ENCODE data around the gene PCNX4.

Gene PCNX4

DNA sequence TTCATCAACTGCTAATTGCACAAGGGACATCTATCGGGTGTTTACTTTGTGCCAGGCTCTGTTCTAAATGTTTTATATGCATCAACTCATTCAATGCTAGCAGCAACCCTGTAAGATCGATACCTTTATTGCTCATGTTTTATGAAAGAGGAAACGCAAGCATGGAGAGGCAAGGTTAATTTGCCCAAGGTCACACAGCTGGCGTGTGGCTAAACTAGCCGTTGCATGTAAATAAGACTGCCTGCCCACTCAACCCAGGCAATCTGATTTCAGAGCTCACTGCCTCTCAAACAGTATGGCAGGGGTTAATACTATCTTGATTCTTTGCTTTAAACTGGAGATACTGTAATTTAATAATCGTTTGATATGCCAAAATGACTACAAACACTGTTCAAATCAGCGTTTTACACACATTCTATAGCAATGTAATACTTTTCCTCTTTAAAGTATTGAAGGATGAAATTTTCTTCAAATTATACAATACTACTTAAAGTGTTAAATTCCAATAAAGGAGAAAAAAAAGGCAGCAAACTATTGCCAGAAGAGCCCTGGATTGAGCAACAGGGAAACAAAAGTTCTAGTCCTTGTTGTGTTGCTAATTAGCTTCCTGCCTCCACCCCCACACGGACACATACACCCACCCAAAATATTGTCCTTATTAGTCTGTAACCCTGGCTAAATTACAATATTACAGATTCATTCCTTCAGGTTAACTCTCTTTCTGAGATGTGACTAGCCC lies 112.5 kb downstream of the PCNX4 start:
- H3K4me1 Mint-ChIP-seq = peaks cover 14% of the 10 kb centered on the region
- peaks cover 2% of the 10 kb centered on the region for H3K36me3 Mint-ChIP-seq
- H3K27me3 Mint-ChIP-seq = peaks cover 8% of the 10 kb centered on the region
- H3K9me3 Mint-ChIP-seq = peaks cover 8% of the 10 kb centered on the region
- no peak overlapping the region for H3K27ac Mint-ChIP-seq
- H3K4me3 Mint-ChIP-seq = no peak overlapping the region

GRCh38 chr14:60204843-60205774 lies 113.4 kb downstream of the PCNX4 start:
- Mint-ChIP-seq H3K27ac (peak overlapping the region; percentile 0), H3K4me3 (no peak overlapping the region)

GRCh38 chr14:60206249-60206670 lies 114.5 kb downstream of the PCNX4 start:
- H3K4me3 Mint-ChIP-seq = no peak overlapping the region
- H3K36me3 Mint-ChIP-seq = no peaks in the 10 kb centered on the region
- H3K27ac Mint-ChIP-seq = no peak overlapping the region
- peaks cover 6% of the 10 kb centered on the region for H3K27me3 Mint-ChIP-seq
- peaks cover 14% of the 10 kb centered on the region for H3K4me1 Mint-ChIP-seq
- no peaks in the 10 kb centered on the region for H3K9me3 Mint-ChIP-seq

More at GRCh38 chr14:60204843-60205774, 113.4 kb downstream of the PCNX4 start:
- no peaks in the 10 kb centered on the region for H3K36me3 Mint-ChIP-seq
- peaks cover 14% of the 10 kb centered on the region for H3K4me1 Mint-ChIP-seq
- H3K9me3 Mint-ChIP-seq = no peaks in the 10 kb centered on the region
- peaks cover 6% of the 10 kb centered on the region for H3K27me3 Mint-ChIP-seq

GRCh38 chr14:60206837-60207533 lies 115.3 kb downstream of the PCNX4 start:
- H3K4me1 Mint-ChIP-seq = peaks cover 14% of the 10 kb centered on the region
- peak overlapping the region; percentile 11 for H3K27ac Mint-ChIP-seq
- no peaks in the 10 kb centered on the region for H3K9me3 Mint-ChIP-seq
- H3K27me3 Mint-ChIP-seq = peaks cover 6% of the 10 kb centered on the region
- no peak overlapping the region for H3K4me3 Mint-ChIP-seq
- H3K36me3 Mint-ChIP-seq = no peaks in the 10 kb centered on the region

GRCh38 chr14:60210703-60211102 lies 119.0 kb downstream of the PCNX4 start:
- H3K4me3 Mint-ChIP-seq = no peak overlapping the region
- no peak overlapping the region for H3K27ac Mint-ChIP-seq
- peaks cover 3% of the 10 kb centered on the region for H3K4me1 Mint-ChIP-seq
- H3K36me3 Mint-ChIP-seq = no peaks in the 10 kb centered on the region
- no peaks in the 10 kb centered on the region for H3K9me3 Mint-ChIP-seq
- peaks cover 6% of the 10 kb centered on the region for H3K27me3 Mint-ChIP-seq

- no peaks in the 10 kb centered on the region for H3K9me3 Mint-ChIP-seq
- no peaks in the 10 kb centered on the region for H3K4me1 Mint-ChIP-seq
- no peak overlapping the region for H3K27ac Mint-ChIP-seq
- no peak overlapping the region for H3K4me3 Mint-ChIP-seq
- H3K27me3 Mint-ChIP-seq = peaks cover 6% of the 10 kb centered on the region
- no peaks in the 10 kb centered on the region for H3K36me3 Mint-ChIP-seq
These were observed 119.4 kb downstream of the PCNX4 start for GRCh38 chr14:60211153-60211552.

GRCh38 chr14:60212503-60213371 lies 121.0 kb downstream of the PCNX4 start:
- H3K4me3 Mint-ChIP-seq = no peak overlapping the region
- no peaks in the 10 kb centered on the region for H3K4me1 Mint-ChIP-seq
- no peaks in the 10 kb centered on the region for H3K27me3 Mint-ChIP-seq
- no peak overlapping the region for H3K27ac Mint-ChIP-seq
- no peaks in the 10 kb centered on the region for H3K36me3 Mint-ChIP-seq
- no peaks in the 10 kb centered on the region for H3K9me3 Mint-ChIP-seq

- no peaks in the 10 kb centered on the region for H3K4me1 Mint-ChIP-seq
- no peaks in the 10 kb centered on the region for H3K27me3 Mint-ChIP-seq
- no peak overlapping the region for H3K4me3 Mint-ChIP-seq
These were observed 122.3 kb downstream of the PCNX4 start for GRCh38 chr14:60214003-60214402.

GRCh38 chr14:60214415-60215126 lies 122.8 kb downstream of the PCNX4 start:
- Mint-ChIP-seq H3K9me3 (no peaks in the 10 kb centered on the region), H3K36me3 (no peaks in the 10 kb centered on the region), H3K4me1 (no peaks in the 10 kb centered on the region)

More at GRCh38 chr14:60214003-60214402, 122.3 kb downstream of the PCNX4 start:
- H3K36me3 Mint-ChIP-seq = no peaks in the 10 kb centered on the region
- H3K27ac Mint-ChIP-seq = no peak overlapping the region
- H3K9me3 Mint-ChIP-seq = no peaks in the 10 kb centered on the region

DNA sequence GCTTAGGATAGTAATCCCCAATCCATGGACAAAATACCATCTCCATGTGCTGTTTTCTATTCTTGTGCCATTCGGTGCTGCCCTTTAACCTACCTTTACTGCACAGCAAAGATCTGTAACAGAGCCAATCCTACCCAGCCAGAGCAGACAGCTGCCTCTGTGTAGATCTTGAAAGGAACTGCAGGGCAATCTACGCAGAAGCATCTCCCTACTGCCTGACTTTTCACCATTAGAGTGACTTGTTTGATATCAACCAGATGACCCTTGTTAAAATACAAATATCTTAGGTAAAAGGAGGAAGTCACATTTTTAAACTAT lies 123.4 kb downstream of the PCNX4 start:
- Mint-ChIP-seq H3K36me3 (no peaks in the 10 kb centered on the region), H3K9me3 (no peaks in the 10 kb centered on the region), H3K4me1 (no peaks in the 10 kb centered on the region), H3K27me3 (no peaks in the 10 kb centered on the region), H3K4me3 (no peak overlapping the region), H3K27ac (no peak overlapping the region)

More at GRCh38 chr14:60214415-60215126, 122.8 kb downstream of the PCNX4 start:
- no peak overlapping the region for H3K27ac Mint-ChIP-seq
- H3K27me3 Mint-ChIP-seq = no peaks in the 10 kb centered on the region
- H3K4me3 Mint-ChIP-seq = no peak overlapping the region

- H3K4me3 Mint-ChIP-seq = no peak overlapping the region
- no peaks in the 10 kb centered on the region for H3K4me1 Mint-ChIP-seq
- H3K27me3 Mint-ChIP-seq = no peaks in the 10 kb centered on the region
- H3K27ac Mint-ChIP-seq = no peak overlapping the region
- H3K36me3 Mint-ChIP-seq = no peaks in the 10 kb centered on the region
- no peaks in the 10 kb centered on the region for H3K9me3 Mint-ChIP-seq
These were observed 124.0 kb downstream of the PCNX4 start for GRCh38 chr14:60215520-60216420.

DNA sequence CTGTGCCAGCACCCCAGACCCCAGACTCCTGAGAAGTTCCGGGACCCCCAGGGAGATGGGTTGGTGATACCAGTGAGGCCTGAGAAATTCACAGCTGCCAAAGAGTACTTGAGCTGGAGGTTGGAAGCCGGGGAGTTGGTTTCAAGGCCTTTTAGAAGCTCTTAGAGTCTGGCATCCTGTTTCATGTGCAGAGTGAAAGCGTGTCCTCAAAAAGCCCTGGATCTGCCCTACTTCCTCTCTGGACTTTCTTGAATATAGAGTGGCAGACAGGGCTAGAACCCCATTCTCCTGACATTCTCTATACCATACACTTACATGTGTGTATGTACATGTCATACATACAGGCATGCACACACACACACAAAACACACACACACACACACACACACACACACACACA lies 126.0 kb downstream of the PCNX4 start:
- H3K4me1 Mint-ChIP-seq = no peaks in the 10 kb centered on the region
- H3K9me3 Mint-ChIP-seq = no peaks in the 10 kb centered on the region
- no peaks in the 10 kb centered on the region for H3K27me3 Mint-ChIP-seq
- H3K4me3 Mint-ChIP-seq = no peak overlapping the region
- H3K36me3 Mint-ChIP-seq = no peaks in the 10 kb centered on the region
- no peak overlapping the region for H3K27ac Mint-ChIP-seq

Measured in activated naive CD4-positive, alpha-beta T cell treated with anti-CD3 and anti-CD28 coated beads, Interleukin-2, amount 50 U/mL, for 24 hours (primary cell).